ENCODE measurements around the gene CARD10. TPM values are rescaled to one million over a fixed set of nuclear protein-coding genes. Genes with fewer than 3 reads are reported as not detected.

CARD10 gene
- total and polyA plus RNA-seq, 2 of the 13 experiments (the other 11 are each of a cell fraction or from before 2014, with no cell fraction given) = 35.2 to 55.8 TPM

- TF ChIP-seq HNRNPL (IDR thresholded peaks at IDR 0.05; ENCODE audit: low read depth, low read length) (peak; percentile 69; the same call in 1 of the 2 replicates), CBX5 (CRISPR knock-in tag; IDR thresholded peaks at IDR 0.05; ENCODE audit: borderline replicate concordance) (no peak), ZNF350 (CRISPR knock-in tag; IDR thresholded peaks at IDR 0.05; ENCODE audit: borderline replicate concordance, low read depth) (no peak), TFAP4 (IDR thresholded peaks at IDR 0.05; ENCODE audit: borderline replicate concordance, low read depth) (no peak), ZSCAN29 (CRISPR knock-in tag; conservative IDR thresholded peaks at IDR 0.05) (no peak), GABPA (IDR thresholded peaks at IDR 0.05; ENCODE audit: low read depth, low read length) (0 out of 2 replicates have a peak, but pooled peaks have one; percentile 24), GABPA (CRISPR knock-in tag; IDR thresholded peaks at IDR 0.05; ENCODE audit: low read depth) (peak; percentile 81), ZNF83 (CRISPR knock-in tag; IDR thresholded peaks at IDR 0.05; ENCODE audit: borderline replicate concordance) (no peak), ZNF256 (CRISPR knock-in tag; conservative IDR thresholded peaks at IDR 0.05) (0 out of 2 replicates have a peak, but pooled peaks have one; percentile 40), RAD51 (IDR thresholded peaks at IDR 0.05; ENCODE audit: borderline replicate concordance) (no peak), SKI (IDR thresholded peaks at IDR 0.05; ENCODE audit: partially characterized antibody) (peak; percentile 11), TARDBP (CRISPR knock-in tag; IDR thresholded peaks at IDR 0.05) (no peak), KDM5B (CRISPR knock-in tag; IDR thresholded peaks at IDR 0.05; ENCODE audit: borderline replicate concordance) (0 out of 2 replicates have a peak, but pooled peaks have one; percentile 5), RAD21 (CRISPR knock-in tag; IDR thresholded peaks at IDR 0.05) (no peak), ELF3 (CRISPR knock-in tag; IDR thresholded peaks at IDR 0.05) (no peak; the same call in 1 of the 2 replicates), RELA (CRISPR knock-in tag; IDR thresholded peaks at IDR 0.05) (no peak), JUN (CRISPR knock-in tag; IDR thresholded peaks at IDR 0.05) (no peak), BRD4 (CRISPR knock-in tag; IDR thresholded peaks at IDR 0.05) (0 out of 2 replicates have a peak, but pooled peaks have one; percentile 31), ZNF558 (CRISPR knock-in tag; IDR thresholded peaks at IDR 0.05; ENCODE audit: borderline replicate concordance) (no peak), SRSF1 (optimal IDR thresholded peaks at IDR 0.05; ENCODE audit: low read depth, low read length) (no peak), ZMAT3 (CRISPR knock-in tag; conservative IDR thresholded peaks at IDR 0.05) (no peak), ZNF816 (CRISPR knock-in tag; IDR thresholded peaks at IDR 0.05; ENCODE audit: borderline replicate concordance) (no peak; the same call in 1 of the 2 replicates), KLF9 (CRISPR knock-in tag; IDR thresholded peaks at IDR 0.05; ENCODE audit: low read depth) (no peak), SMAD3 (CRISPR knock-in tag; IDR thresholded peaks at IDR 0.05) (no peak), CCDC6 (CRISPR knock-in tag; IDR thresholded peaks at IDR 0.05) (no peak), SYNCRIP (IDR thresholded peaks at IDR 0.05; ENCODE audit: insufficient read depth, low read depth, low read length) (no peak), RCOR2 (CRISPR knock-in tag; IDR thresholded peaks at IDR 0.05) (no peak), AGO2 (optimal IDR thresholded peaks at IDR 0.05; ENCODE audit: low read depth, low read length) (no peak), ZNF121 (CRISPR knock-in tag; IDR thresholded peaks at IDR 0.05) (no peak), CCAR2 (optimal IDR thresholded peaks at IDR 0.05; ENCODE audit: low read depth, low read length) (no peak), ARNT2 (CRISPR knock-in tag; IDR thresholded peaks at IDR 0.05; ENCODE audit: low read depth) (no peak)
- TF ChIP-seq, protein P1, sequence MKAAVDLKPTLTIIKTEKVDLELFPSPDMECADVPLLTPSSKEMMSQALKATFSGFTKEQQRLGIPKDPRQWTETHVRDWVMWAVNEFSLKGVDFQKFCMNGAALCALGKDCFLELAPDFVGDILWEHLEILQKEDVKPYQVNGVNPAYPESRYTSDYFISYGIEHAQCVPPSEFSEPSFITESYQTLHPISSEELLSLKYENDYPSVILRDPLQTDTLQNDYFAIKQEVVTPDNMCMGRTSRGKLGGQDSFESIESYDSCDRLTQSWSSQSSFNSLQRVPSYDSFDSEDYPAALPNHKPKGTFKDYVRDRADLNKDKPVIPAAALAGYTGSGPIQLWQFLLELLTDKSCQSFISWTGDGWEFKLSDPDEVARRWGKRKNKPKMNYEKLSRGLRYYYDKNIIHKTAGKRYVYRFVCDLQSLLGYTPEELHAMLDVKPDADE (CRISPR knock-in tag; IDR thresholded peaks at IDR 0.05) = no peak
These were observed 27.4 kb upstream of the CARD10 start (continued) for GRCh38 chr22:37546437-37547250.

Measured in HepG2 (cell line).